Gastrocnemius medialis (tissue), 4 donors: Measurements from ENCODE around the gene ATP6V0A1.

Source experiments
- POLR2A ChIP-seq, 2 donors: fragments of 450-650 bp; IDR thresholded peaks; one replicate each; pipeline ENCODE4 v1.6.1; 2017; ENCODE audit warnings: antibody characterized with exemption in 2 of 2, mild to moderate bottlenecking in 2 of 2, moderate library complexity in 2 of 2
- TF ChIP-seq, protein P1 (sequence below), 5 experiments: fragments of 450-650 bp in 3 of 5; fragments of 200-600 bp in 2 of 5; sonication (generic) in 2 of 5; IDR thresholded peaks in 4 of 5; conservative IDR thresholded peaks in 1 of 5; 1 replicate in 4 of 5; 2 replicates in 1 of 5; pipeline ENCODE4 v1.5.1; 2016 to 2019; ENCODE audit warnings: antibody characterized with exemption in 5 of 5, mild to moderate bottlenecking in 3 of 5, moderate library complexity in 3 of 5

DNA sequence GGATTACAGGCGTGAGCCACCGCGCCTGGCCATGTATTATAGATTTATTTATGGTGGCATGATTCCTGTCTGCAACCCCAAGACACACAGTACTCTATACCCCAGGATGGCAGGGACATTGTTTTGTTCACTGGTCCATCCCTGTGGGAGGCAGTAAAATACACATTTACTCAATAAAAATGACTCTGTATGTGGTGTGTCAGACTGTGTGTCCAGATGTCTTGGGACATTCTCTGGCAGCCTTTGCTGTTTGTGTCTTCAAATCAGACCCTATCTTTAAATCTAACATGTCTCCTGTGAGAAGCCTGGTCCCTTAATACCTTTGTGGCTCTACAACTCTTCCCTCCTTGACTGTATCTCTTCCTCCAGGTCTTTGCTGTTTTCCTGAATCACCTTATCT, 101.6 kb downstream of the ATP6V0A1 start:
- TF ChIP-seq, protein P1, sequence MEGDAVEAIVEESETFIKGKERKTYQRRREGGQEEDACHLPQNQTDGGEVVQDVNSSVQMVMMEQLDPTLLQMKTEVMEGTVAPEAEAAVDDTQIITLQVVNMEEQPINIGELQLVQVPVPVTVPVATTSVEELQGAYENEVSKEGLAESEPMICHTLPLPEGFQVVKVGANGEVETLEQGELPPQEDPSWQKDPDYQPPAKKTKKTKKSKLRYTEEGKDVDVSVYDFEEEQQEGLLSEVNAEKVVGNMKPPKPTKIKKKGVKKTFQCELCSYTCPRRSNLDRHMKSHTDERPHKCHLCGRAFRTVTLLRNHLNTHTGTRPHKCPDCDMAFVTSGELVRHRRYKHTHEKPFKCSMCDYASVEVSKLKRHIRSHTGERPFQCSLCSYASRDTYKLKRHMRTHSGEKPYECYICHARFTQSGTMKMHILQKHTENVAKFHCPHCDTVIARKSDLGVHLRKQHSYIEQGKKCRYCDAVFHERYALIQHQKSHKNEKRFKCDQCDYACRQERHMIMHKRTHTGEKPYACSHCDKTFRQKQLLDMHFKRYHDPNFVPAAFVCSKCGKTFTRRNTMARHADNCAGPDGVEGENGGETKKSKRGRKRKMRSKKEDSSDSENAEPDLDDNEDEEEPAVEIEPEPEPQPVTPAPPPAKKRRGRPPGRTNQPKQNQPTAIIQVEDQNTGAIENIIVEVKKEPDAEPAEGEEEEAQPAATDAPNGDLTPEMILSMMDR (IDR thresholded peaks at IDR 0.05 in 4 of 5, conservative IDR thresholded peaks at IDR 0.05 in 1 of 5) = no peak
- no peak for TF ChIP-seq POLR2A (IDR thresholded peaks at IDR 0.05)
